OCI-LY1 (cell line): ENCODE data around the gene TBC1D8.

Experiments used
- H2AFZ ChIP-seq: fragments of 200-600 bp; sonication (generic), shearing (Covaris generic); 2 replicates; pipeline ENCODE4 v1.6.0; 2014; ENCODE audit warnings: antibody characterized with exemption, mild to moderate bottlenecking, low read length
- H3F3A ChIP-seq: fragments of 200-600 bp; sonication (generic), shearing (Covaris generic); 2 replicates; pipeline ENCODE4 v1.6.0; 2014; ENCODE audit warnings: mild to moderate bottlenecking, antibody characterized with exemption, low read length, moderate library complexity; ENCODE audit not compliant: insufficient read depth
- H3K27ac ChIP-seq: fragments of 200-600 bp; sonication (generic); 2 replicates; pipeline ENCODE4 v1.5.1; 2014; ENCODE audit warnings: low read length, mixed run types, mild to moderate bottlenecking, low read depth; ENCODE audit not compliant: poor library complexity, severe bottlenecking
- H3K27me3 ChIP-seq: fragments of 200-600 bp; sonication (generic); 2 replicates; pipeline ENCODE4 v1.6.0; 2014; ENCODE audit warnings: antibody characterized with exemption, mild to moderate bottlenecking, low read length, moderate library complexity; ENCODE audit not compliant: insufficient read depth
- H3K36me3 ChIP-seq: fragments of 200-600 bp; sonication (generic); 2 replicates; pipeline ENCODE4 v1.6.1; 2014; ENCODE audit warnings: mild to moderate bottlenecking, antibody characterized with exemption, low read length, moderate library complexity, mixed read lengths; ENCODE audit not compliant: insufficient read depth
- H3K4me1 ChIP-seq: fragments of 200-600 bp; sonication (generic); 2 replicates; pipeline ENCODE4 v1.5.1; 2014; ENCODE audit warnings: mild to moderate bottlenecking, low read length, moderate library complexity; ENCODE audit not compliant: insufficient read depth, severe bottlenecking
- H3K4me2 ChIP-seq: fragments of 200-600 bp; sonication (generic), shearing (Covaris generic); 2 replicates; pipeline ENCODE4 v1.6.1; 2014; ENCODE audit warnings: low read length
- H3K4me3 ChIP-seq: fragments of 200-600 bp; sonication (generic); 2 replicates; pipeline ENCODE4 v1.5.1; 2014; ENCODE audit warnings: low read length, low read depth, mild to moderate bottlenecking, mixed read lengths; ENCODE audit not compliant: poor library complexity, severe bottlenecking
- H3K79me2 ChIP-seq: fragments of 200-600 bp; shearing (Covaris generic); 2 replicates; pipeline ENCODE4 v1.6.1; 2016; ENCODE audit warnings: mixed run types, low read length, mixed read lengths; ENCODE audit not compliant: insufficient read depth
- H3K9ac ChIP-seq: fragments of 200-600 bp; sonication (generic), shearing (Covaris generic); 2 replicates; pipeline ENCODE4 v1.6.1; 2014; ENCODE audit warnings: mild to moderate bottlenecking, low read length, mixed read lengths
- H3K9me2 ChIP-seq: fragments of 200-600 bp; sonication (generic), shearing (Covaris generic); 2 replicates; pipeline ENCODE4 v1.6.1; 2014; ENCODE audit warnings: low read depth, mild to moderate bottlenecking, low read length, mixed read lengths
- H3K9me3 ChIP-seq: fragments of 200-600 bp; shearing (Covaris generic); 2 replicates; pipeline ENCODE4 v1.6.1; 2014; ENCODE audit warnings: low read length, mixed read lengths
- H4K20me1 ChIP-seq: fragments of 200-600 bp; sonication (generic), shearing (Covaris generic); 2 replicates; pipeline ENCODE4 v1.6.0; 2016; ENCODE audit warnings: mild to moderate bottlenecking, low read length; ENCODE audit not compliant: insufficient read depth
- EZH2 ChIP-seq: fragments of 200-600 bp; sonication (generic), shearing (Covaris generic); IDR thresholded peaks from 2 replicates; pipeline ENCODE4 v1.8.0; 2017; ENCODE audit warnings: borderline replicate concordance, mixed run types, mild to moderate bottlenecking, antibody characterized with exemption, low read length, moderate library complexity, mixed read lengths
- TF ChIP-seq, protein P1 (sequence below): fragments of 200-600 bp; sonication (generic), shearing (Covaris generic); IDR thresholded peaks from 2 replicates; pipeline ENCODE4 v1.5.1; 2017; ENCODE audit warnings: mild to moderate bottlenecking, antibody characterized with exemption, low read length, moderate library complexity, mixed read lengths

The TBC1D8 gene

DNA sequence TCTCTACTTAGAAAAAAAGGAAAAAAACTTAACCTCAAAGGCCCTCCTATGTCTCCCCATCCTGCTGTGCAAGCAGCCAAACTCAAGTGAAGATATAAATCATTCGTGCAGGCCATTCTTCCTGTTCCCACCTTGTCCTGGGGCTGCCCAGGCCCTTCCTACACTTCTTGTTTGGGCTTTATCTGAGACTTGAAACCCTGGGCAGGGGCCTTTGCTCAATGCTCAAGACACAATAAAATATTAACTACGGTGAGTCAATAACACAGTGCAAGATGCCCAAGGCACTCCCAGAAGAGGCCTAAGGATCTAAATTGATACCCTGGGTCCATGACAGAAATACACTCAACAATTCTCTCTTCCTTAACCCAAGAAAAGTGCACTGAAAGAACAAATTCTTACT lies 67.6 kb downstream of the TBC1D8 start:
- H3K36me3 ChIP-seq, result no peaks in the 10 kb centered on the region
- H3K79me2 ChIP-seq, result no peaks in the 10 kb centered on the region
- no peak overlapping the region for H3K27ac ChIP-seq
- no peak overlapping the region for H3K9ac ChIP-seq
- no peak overlapping the region for H2AFZ ChIP-seq
- no peak overlapping the region for H3K4me3 ChIP-seq
- TF ChIP-seq EZH2, result no peak
- TF ChIP-seq, protein P1, sequence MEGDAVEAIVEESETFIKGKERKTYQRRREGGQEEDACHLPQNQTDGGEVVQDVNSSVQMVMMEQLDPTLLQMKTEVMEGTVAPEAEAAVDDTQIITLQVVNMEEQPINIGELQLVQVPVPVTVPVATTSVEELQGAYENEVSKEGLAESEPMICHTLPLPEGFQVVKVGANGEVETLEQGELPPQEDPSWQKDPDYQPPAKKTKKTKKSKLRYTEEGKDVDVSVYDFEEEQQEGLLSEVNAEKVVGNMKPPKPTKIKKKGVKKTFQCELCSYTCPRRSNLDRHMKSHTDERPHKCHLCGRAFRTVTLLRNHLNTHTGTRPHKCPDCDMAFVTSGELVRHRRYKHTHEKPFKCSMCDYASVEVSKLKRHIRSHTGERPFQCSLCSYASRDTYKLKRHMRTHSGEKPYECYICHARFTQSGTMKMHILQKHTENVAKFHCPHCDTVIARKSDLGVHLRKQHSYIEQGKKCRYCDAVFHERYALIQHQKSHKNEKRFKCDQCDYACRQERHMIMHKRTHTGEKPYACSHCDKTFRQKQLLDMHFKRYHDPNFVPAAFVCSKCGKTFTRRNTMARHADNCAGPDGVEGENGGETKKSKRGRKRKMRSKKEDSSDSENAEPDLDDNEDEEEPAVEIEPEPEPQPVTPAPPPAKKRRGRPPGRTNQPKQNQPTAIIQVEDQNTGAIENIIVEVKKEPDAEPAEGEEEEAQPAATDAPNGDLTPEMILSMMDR, result no peak
- H4K20me1 ChIP-seq, result no peaks in the 10 kb centered on the region
- H3F3A ChIP-seq, result no peaks in the 10 kb centered on the region
- no peaks in the 10 kb centered on the region for H3K9me3 ChIP-seq
- H3K4me2 ChIP-seq, result no peak overlapping the region
- H3K9me2 ChIP-seq, result no peaks in the 10 kb centered on the region
- no peaks in the 10 kb centered on the region; the same call in 1 of the 2 replicates for H3K27me3 ChIP-seq
- H3K4me1 ChIP-seq, result no peaks in the 10 kb centered on the region

DNA sequence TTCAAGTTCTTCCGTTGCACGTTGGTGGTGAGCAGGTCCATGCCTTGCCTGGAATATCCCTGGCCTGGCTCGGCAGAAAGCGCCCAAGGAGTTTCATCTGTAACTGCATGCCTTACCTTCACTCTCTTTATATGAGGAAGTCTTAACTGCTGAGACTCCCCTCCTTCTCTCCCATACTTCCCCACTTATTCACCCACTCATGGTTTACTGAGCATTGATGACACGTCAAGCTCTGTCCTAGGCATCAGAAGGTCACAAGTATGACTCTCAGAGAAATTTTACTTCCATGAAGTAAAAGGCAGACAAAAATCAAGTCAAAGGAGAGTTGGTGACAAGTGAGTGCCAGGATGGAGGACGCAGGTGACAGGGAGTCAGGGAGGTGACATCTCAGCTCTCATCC lies 68.2 kb downstream of the TBC1D8 start:
- H3K9me3 ChIP-seq, result no peaks in the 10 kb centered on the region
- no peaks in the 10 kb centered on the region for H3K4me1 ChIP-seq
- TF ChIP-seq, protein P1, result no peak
- TF ChIP-seq EZH2, result no peak
- H3K4me3 ChIP-seq, result no peak overlapping the region
- no peaks in the 10 kb centered on the region for H3K9me2 ChIP-seq
- H3K36me3 ChIP-seq, result no peaks in the 10 kb centered on the region
- no peak overlapping the region for H2AFZ ChIP-seq
- no peak overlapping the region for H3K4me2 ChIP-seq
- no peaks in the 10 kb centered on the region for H3K79me2 ChIP-seq
- H3K27me3 ChIP-seq, result no peaks in the 10 kb centered on the region; the same call in 1 of the 2 replicates
- no peak overlapping the region for H3K9ac ChIP-seq
- H4K20me1 ChIP-seq, result no peaks in the 10 kb centered on the region
- no peak overlapping the region for H3K27ac ChIP-seq
- no peaks in the 10 kb centered on the region for H3F3A ChIP-seq

DNA sequence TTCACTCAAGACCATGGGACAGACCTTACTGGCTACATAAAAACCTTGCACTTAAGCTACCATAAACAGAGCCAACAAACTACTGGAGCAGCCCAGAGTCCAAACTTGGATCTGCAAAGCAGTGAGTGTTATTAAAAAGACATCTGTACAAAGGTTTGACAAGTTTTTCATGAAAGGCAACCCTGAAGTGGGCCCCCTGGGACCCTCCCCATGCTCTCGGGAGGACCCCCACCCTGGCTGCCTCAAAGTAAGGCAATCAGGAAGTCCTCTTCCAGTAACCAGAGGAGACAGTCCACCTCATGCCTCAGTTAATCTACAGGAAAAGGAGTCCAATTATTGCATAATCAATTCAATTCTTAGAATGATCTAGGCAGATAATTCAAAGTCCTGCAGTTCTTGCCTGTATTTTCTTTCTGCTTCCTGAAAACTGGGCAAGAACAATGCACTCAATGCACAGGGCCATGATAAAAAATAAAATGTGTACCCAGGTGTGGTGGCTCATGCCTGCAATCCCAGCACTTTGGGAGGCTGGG lies 69.7 kb downstream of the TBC1D8 start:
- no peaks in the 10 kb centered on the region for H3K9me3 ChIP-seq
- H2AFZ ChIP-seq, result no peak overlapping the region
- H3K9ac ChIP-seq, result no peak overlapping the region
- no peaks in the 10 kb centered on the region for H3K79me2 ChIP-seq
- no peaks in the 10 kb centered on the region for H3K4me1 ChIP-seq
- H3K27ac ChIP-seq, result no peak overlapping the region
- no peaks in the 10 kb centered on the region for H3K9me2 ChIP-seq
- no peak for TF ChIP-seq EZH2
- TF ChIP-seq, protein P1, result no peak
- no peak overlapping the region for H3K4me3 ChIP-seq
- no peaks in the 10 kb centered on the region; the same call in 1 of the 2 replicates for H3K27me3 ChIP-seq
- H3F3A ChIP-seq, result no peaks in the 10 kb centered on the region
- H3K4me2 ChIP-seq, result no peak overlapping the region
- no peaks in the 10 kb centered on the region for H3K36me3 ChIP-seq
- no peaks in the 10 kb centered on the region for H4K20me1 ChIP-seq
